Vagina (tissue), 2 donors: ENCODE measurements around the gene ERAL1. TPM values are rescaled to one million over a fixed set of nuclear protein-coding genes. Genes with fewer than 3 reads are reported as not detected.
A peak's percentile ranks its signal among the peaks of the same experiment; 100 is the strongest.
"Not testable (repeated sequence)": the region's sequence is repeated elsewhere in the genome, so short reads cannot be mapped to it uniquely, and the experiment has no call there.

Experiments used
- DNase-seq, 2 donors: peaks; one replicate each; pipeline ENCODE4 v3.0.0-alpha.2; 2017; ENCODE audit errors: extremely low spot score in 2 of 2
- H3K27ac ChIP-seq: fragments of 200-600 bp; sonication (generic); one replicate; pipeline ENCODE4 v1.5.1; 2019
- H3K27me3 ChIP-seq: fragments of 200-600 bp; sonication (generic); one replicate; pipeline ENCODE4 v1.5.1; 2019
- H3K36me3 ChIP-seq, 2 donors: fragments of 200-600 bp; sonication (generic); one replicate each; pipeline ENCODE4 v1.5.1; 2017 to 2019
- H3K4me1 ChIP-seq: fragments of 200-600 bp; sonication (generic); one replicate; pipeline ENCODE4 v1.5.1; 2019
- H3K4me3 ChIP-seq, 2 donors: fragments of 200-600 bp; sonication (generic); 1 replicate in 1 of 2; 2 replicates in 1 of 2; pipeline ENCODE4 v1.5.1; 2016 to 2019
- H3K9me3 ChIP-seq: fragments of 200-600 bp; sonication (generic); one replicate; pipeline ENCODE4 v1.5.1; 2019
- POLR2A ChIP-seq, 2 donors: fragments of 450-650 bp; IDR thresholded peaks; one replicate each; pipeline ENCODE4 v1.6.1; 2017; ENCODE audit warnings: antibody characterized with exemption in 2 of 2, mild to moderate bottlenecking in 2 of 2, moderate library complexity in 2 of 2
- POLR2AphosphoS5 ChIP-seq, 2 donors: sonication (generic); formaldehyde crosslinking; IDR thresholded peaks; one replicate each; pipeline ENCODE4 v1.9.0; 2017; ENCODE audit warnings: antibody characterized with exemption in 2 of 2, mild to moderate bottlenecking in 2 of 2, low read depth in 1 of 2; ENCODE audit not compliant: insufficient read depth in 1 of 2
- intact Hi-C: fragments of 100-400 bp; cut with DNase I; formaldehyde crosslinking; loops from one replicate; pipeline ENCODE4 v1.15.1; 2023
- total RNA-seq: library from RNA; depleted of rRNA; stranded (reverse); fragments of >200 nt; gene quantifications from one replicate; pipeline ENCODE4 v1.2.3, GENCODE V29; 2016
- TF ChIP-seq, protein P1 (sequence below), 3 experiments: fragments of 450-650 bp in 2 of 3; fragments of 200-600 bp in 1 of 3; sonication (generic) in 1 of 3; IDR thresholded peaks; one replicate each; pipeline ENCODE4 v1.5.1; 2017 to 2019; ENCODE audit warnings: antibody characterized with exemption in 3 of 3, mild to moderate bottlenecking in 2 of 3, moderate library complexity in 2 of 3

Gene ERAL1
- total RNA-seq, 1 donor from 2014 or later: 44.9 TPM

- intact Hi-C loops: no loop called here
- H3K4me1 ChIP-seq: peaks cover 49% of the 10 kb centered on the region
These were observed 48.2 kb downstream of the ERAL1 start, which contains the start of gene DHRS13 for GRCh38 chr17:28902819-28903545. Gene DHRS13 (minus strand): TSS chr17:28903079. CDS start chr17:28902944, 135 bp downstream.

GRCh38 chr17:28903546-28903841 is 48.7 kb downstream of the ERAL1 start:
- peak overlapping the region; percentile 89 for H3K27ac ChIP-seq
- peaks cover 0 to 15% of the 10 kb centered on the region in 2 donors for H3K36me3 ChIP-seq
- H3K4me3 ChIP-seq, H3K9me3 ChIP-seq, DNase-seq, H3K27me3 ChIP-seq, intact Hi-C loops: not testable (repeated sequence)
- peaks cover 49% of the 10 kb centered on the region for H3K4me1 ChIP-seq

More at GRCh38 chr17:28902819-28903545, 48.2 kb downstream of the ERAL1 start, which contains the start of gene DHRS13:
- H3K27me3 ChIP-seq: no peaks in the 10 kb centered on the region
- H3K36me3 ChIP-seq: peaks cover 0 to 15% of the 10 kb centered on the region in 2 donors
- TF ChIP-seq, protein P1, sequence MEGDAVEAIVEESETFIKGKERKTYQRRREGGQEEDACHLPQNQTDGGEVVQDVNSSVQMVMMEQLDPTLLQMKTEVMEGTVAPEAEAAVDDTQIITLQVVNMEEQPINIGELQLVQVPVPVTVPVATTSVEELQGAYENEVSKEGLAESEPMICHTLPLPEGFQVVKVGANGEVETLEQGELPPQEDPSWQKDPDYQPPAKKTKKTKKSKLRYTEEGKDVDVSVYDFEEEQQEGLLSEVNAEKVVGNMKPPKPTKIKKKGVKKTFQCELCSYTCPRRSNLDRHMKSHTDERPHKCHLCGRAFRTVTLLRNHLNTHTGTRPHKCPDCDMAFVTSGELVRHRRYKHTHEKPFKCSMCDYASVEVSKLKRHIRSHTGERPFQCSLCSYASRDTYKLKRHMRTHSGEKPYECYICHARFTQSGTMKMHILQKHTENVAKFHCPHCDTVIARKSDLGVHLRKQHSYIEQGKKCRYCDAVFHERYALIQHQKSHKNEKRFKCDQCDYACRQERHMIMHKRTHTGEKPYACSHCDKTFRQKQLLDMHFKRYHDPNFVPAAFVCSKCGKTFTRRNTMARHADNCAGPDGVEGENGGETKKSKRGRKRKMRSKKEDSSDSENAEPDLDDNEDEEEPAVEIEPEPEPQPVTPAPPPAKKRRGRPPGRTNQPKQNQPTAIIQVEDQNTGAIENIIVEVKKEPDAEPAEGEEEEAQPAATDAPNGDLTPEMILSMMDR (IDR thresholded peaks at IDR 0.05): peak; percentile 68 to 91 (median 78)
- no peak for TF ChIP-seq POLR2A (IDR thresholded peaks at IDR 0.05)
- H3K9me3 ChIP-seq: no peaks in the 10 kb centered on the region
- peak within 1 kb of the TSS; percentile 65 to 69 for H3K4me3 ChIP-seq
- H3K27ac ChIP-seq: peak within 1 kb of the TSS; percentile 89
- DNase-seq: no peak

GRCh38 chr17:28904800-28905199 is 50.0 kb downstream of the ERAL1 start:
- peaks cover 59% of the 10 kb centered on the region for H3K4me1 ChIP-seq
- intact Hi-C loops: no loop called here

GRCh38 chr17:28906276-28906675 is 51.5 kb downstream of the ERAL1 start:
- H3K9me3 ChIP-seq: no peaks in the 10 kb centered on the region
- TF ChIP-seq POLR2A (IDR thresholded peaks at IDR 0.05) (no peak), POLR2AphosphoS5 (IDR thresholded peaks at IDR 0.05; ENCODE audit: insufficient read depth in 1 of 2, low read depth in 1 of 2) (no peak)
- TF ChIP-seq, protein P1 (IDR thresholded peaks at IDR 0.05): no peak
- H3K27me3 ChIP-seq: no peaks in the 10 kb centered on the region
- peaks cover 57% of the 10 kb centered on the region for H3K4me1 ChIP-seq
- DNase-seq: no peak
- intact Hi-C loops: no loop called here
- H3K27ac ChIP-seq: peak overlapping the region; percentile 84
- H3K4me3 ChIP-seq: no peak overlapping the region
- peaks cover 0 to 37% of the 10 kb centered on the region in 2 donors for H3K36me3 ChIP-seq

More at GRCh38 chr17:28904800-28905199, 50.0 kb downstream of the ERAL1 start:
- no peaks in the 10 kb centered on the region for H3K9me3 ChIP-seq
- DNase-seq: no peak
- H3K27me3 ChIP-seq: no peaks in the 10 kb centered on the region
- no peak overlapping the region for H3K27ac ChIP-seq
- peaks cover 0 to 23% of the 10 kb centered on the region in 2 donors for H3K36me3 ChIP-seq
- TF ChIP-seq POLR2AphosphoS5 (IDR thresholded peaks at IDR 0.05; ENCODE audit: insufficient read depth in 1 of 2, low read depth in 1 of 2) (no peak), POLR2A (IDR thresholded peaks at IDR 0.05) (no peak)
- TF ChIP-seq, protein P1 (IDR thresholded peaks at IDR 0.05): no peak
- no peak overlapping the region for H3K4me3 ChIP-seq

- Histone ChIP-seq H3K36me3 (peaks cover 0 to 43% of the 10 kb centered on the region in 2 donors), H3K27me3 (no peaks in the 10 kb centered on the region), H3K27ac (peak overlapping the region; percentile 84), H3K4me3 (no peak overlapping the region), H3K4me1 (peaks cover 51% of the 10 kb centered on the region), H3K9me3 (no peaks in the 10 kb centered on the region)
- TF ChIP-seq, protein P1 (IDR thresholded peaks at IDR 0.05): no peak
- no peak for TF ChIP-seq POLR2AphosphoS5 (IDR thresholded peaks at IDR 0.05; ENCODE audit: insufficient read depth in 1 of 2, low read depth in 1 of 2)
- TF ChIP-seq POLR2A (IDR thresholded peaks at IDR 0.05): no peak
- intact Hi-C loops: no loop called here
- DNase-seq: no peak
These were observed 52.1 kb downstream of the ERAL1 start for GRCh38 chr17:28906706-28907438.
